NT2/D1 (cell line): ENCODE results near the gene DAB2IP.

ENCODE experiments used
- DNase-seq: peaks from one replicate; pipeline ENCODE4 v3.0.0-alpha.2; 2011; ENCODE audit warnings: low read depth, low spot score
- H3K27me3 ChIP-seq: 2 replicates; pipeline ENCODE4 v1.6.0; 2011; ENCODE audit warnings: mild to moderate bottlenecking; ENCODE audit not compliant: insufficient read length, insufficient read depth
- H3K36me3 ChIP-seq: 2 replicates; pipeline ENCODE4 v1.6.1; 2011; ENCODE audit warnings: mild to moderate bottlenecking, low read length, mixed read lengths; ENCODE audit not compliant: insufficient read depth, insufficient read length
- H3K4me1 ChIP-seq: 2 replicates; pipeline ENCODE4 v1.5.1; 2011; ENCODE audit not compliant: insufficient read depth, insufficient read length
- H3K4me3 ChIP-seq: 2 replicates; pipeline ENCODE4 v1.5.1; 2011; ENCODE audit warnings: low read depth; ENCODE audit not compliant: insufficient read length
- H3K9ac ChIP-seq: 2 replicates; pipeline ENCODE4 v1.6.0; 2011; ENCODE audit warnings: low read depth; ENCODE audit not compliant: insufficient read length
- H3K9me3 ChIP-seq: 2 replicates; pipeline ENCODE4 v1.5.1; 2011; ENCODE audit warnings: mild to moderate bottlenecking, low read length; ENCODE audit not compliant: insufficient read depth
- SUZ12 ChIP-seq: IDR thresholded peaks from 2 replicates; pipeline ENCODE4 v1.6.1; 2011; ENCODE audit not compliant: insufficient read length, insufficient read depth; ENCODE audit errors: extremely low read depth
- YY1 ChIP-seq: IDR thresholded peaks from 2 replicates; pipeline ENCODE4 v1.6.1; 2011; ENCODE audit not compliant: insufficient read length, insufficient read depth
- ZNF274 ChIP-seq: IDR thresholded peaks from 2 replicates; pipeline ENCODE4 v1.6.1; 2011; ENCODE audit warnings: mild to moderate bottlenecking, low read depth, low read length

Gene DAB2IP

GRCh38 chr9:121749614-121750013 lies 98.2 kb downstream of the DAB2IP start:
- DNase-seq: no peak
- no peak overlapping the region for H3K9ac ChIP-seq
- no peak overlapping the region for H3K4me3 ChIP-seq
- H3K27me3 ChIP-seq: no peaks in the 10 kb centered on the region
- no peaks in the 10 kb centered on the region for H3K9me3 ChIP-seq
- no peak for TF ChIP-seq YY1
- TF ChIP-seq SUZ12: no peak
- TF ChIP-seq ZNF274: no peak
- H3K4me1 ChIP-seq: peaks cover 37% of the 10 kb centered on the region
- H3K36me3 ChIP-seq: peaks cover 57% of the 10 kb centered on the region

GRCh38 chr9:121750259-121750714 lies 98.9 kb downstream of the DAB2IP start:
- Histone ChIP-seq H3K27me3 (no peaks in the 10 kb centered on the region), H3K4me3 (no peak overlapping the region), H3K9ac (peak overlapping the region; percentile 43), H3K36me3 (peaks cover 57% of the 10 kb centered on the region), H3K4me1 (peaks cover 36% of the 10 kb centered on the region), H3K9me3 (no peaks in the 10 kb centered on the region)
- TF ChIP-seq ZNF274 (no peak), YY1 (no peak), SUZ12 (no peak)
- DNase-seq: no peak

GRCh38 chr9:121750715-121751623 lies 99.5 kb downstream of the DAB2IP start:
- Histone ChIP-seq H3K9ac (no peak overlapping the region), H3K4me1 (peaks cover 34% of the 10 kb centered on the region), H3K9me3 (no peaks in the 10 kb centered on the region), H3K36me3 (peaks cover 53% of the 10 kb centered on the region), H3K27me3 (no peaks in the 10 kb centered on the region), H3K4me3 (no peak overlapping the region)
- TF ChIP-seq SUZ12 (no peak), YY1 (no peak), ZNF274 (no peak)
- no peak for DNase-seq

DNA sequence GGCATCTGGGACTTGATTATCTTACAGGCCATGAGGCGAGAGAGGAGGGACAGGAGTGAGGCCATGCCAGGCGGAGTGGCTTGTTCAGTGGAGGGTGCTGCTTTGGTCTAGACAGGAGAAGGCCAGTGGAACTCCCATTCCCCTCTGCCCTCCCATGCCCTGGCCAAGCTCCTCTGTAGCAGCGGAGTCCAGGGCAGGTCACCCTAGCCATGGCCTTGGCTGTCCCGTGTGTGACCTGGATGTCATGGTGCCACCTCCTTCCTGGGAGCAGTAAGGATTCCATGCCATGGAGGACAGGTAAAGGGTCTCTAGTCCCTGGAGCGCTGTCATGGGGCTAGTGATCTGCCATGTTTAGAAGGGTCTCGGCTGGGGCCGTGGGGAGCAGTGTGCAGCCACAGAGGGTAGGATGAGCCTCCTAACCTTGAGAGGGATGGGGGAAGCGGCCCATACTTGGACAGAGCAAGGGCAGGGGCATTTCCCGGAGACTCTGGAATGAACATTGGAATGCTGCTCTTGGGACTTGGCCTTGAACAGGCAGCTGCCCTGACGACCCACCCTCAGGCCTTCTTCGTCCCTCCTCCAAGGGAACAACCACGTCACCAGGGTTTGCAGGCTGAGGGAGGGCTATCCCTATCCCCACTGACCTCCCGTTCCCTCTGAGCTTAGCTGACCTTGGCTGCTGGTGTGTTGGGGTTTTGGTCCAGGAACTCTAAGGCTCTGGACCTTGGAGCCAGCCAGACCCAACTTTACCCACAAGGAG lies 100.4 kb downstream of the DAB2IP start:
- no peak for DNase-seq
- Histone ChIP-seq H3K27me3 (no peaks in the 10 kb centered on the region), H3K4me1 (peaks cover 35% of the 10 kb centered on the region), H3K4me3 (no peak overlapping the region), H3K9me3 (no peaks in the 10 kb centered on the region), H3K36me3 (peaks cover 50% of the 10 kb centered on the region), H3K9ac (no peak overlapping the region)
- TF ChIP-seq YY1: no peak
- TF ChIP-seq SUZ12: no peak
- TF ChIP-seq ZNF274: no peak

DNA sequence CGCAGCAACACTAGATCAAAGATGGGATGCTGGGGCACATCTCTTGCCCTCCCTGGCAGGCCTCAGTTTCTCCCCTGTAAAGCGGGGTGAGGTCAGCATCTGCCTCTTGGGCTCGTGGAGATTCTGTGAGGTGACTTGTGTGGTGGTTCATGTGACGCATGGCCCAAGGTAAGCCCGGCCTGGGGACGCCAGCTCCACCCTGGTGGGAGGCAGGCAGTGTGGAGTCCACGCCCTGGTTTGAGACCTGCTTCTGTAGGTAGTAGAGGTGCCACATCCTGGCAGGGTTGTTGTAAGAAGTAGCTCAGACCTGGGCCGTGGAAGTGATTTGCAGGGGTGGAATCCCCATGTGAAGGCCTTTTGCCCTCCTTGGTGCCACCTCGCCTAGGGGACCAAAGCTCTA lies 101.5 kb downstream of the DAB2IP start:
- peaks cover 33% of the 10 kb centered on the region for H3K4me1 ChIP-seq
- TF ChIP-seq YY1 (no peak), SUZ12 (no peak), ZNF274 (no peak)
- DNase-seq: no peak
- H3K4me3 ChIP-seq: no peak overlapping the region
- no peaks in the 10 kb centered on the region for H3K9me3 ChIP-seq
- H3K27me3 ChIP-seq: no peaks in the 10 kb centered on the region
- peaks cover 60% of the 10 kb centered on the region for H3K36me3 ChIP-seq
- peak overlapping the region; percentile 3 for H3K9ac ChIP-seq

- peak overlapping the region; percentile 21 for H3K9ac ChIP-seq
- H3K27me3 ChIP-seq: no peaks in the 10 kb centered on the region
- DNase-seq: no peak
- H3K36me3 ChIP-seq: peaks cover 64% of the 10 kb centered on the region
- no peaks in the 10 kb centered on the region for H3K9me3 ChIP-seq
- TF ChIP-seq SUZ12 (no peak), ZNF274 (no peak)
- H3K4me1 ChIP-seq: peaks cover 33% of the 10 kb centered on the region
- H3K4me3 ChIP-seq: no peak overlapping the region
These were observed 102.6 kb downstream of the DAB2IP start for GRCh38 chr9:121753802-121754654.
